ENCODE results near the gene PLOD2. TPM values are rescaled to one million over a fixed set of nuclear protein-coding genes. Genes with fewer than 3 reads are reported as not detected.

PLOD2 gene
- total and polyA plus RNA-seq, 2 donors from 2014 or later, result 21.3 to 66.0 TPM

DNA sequence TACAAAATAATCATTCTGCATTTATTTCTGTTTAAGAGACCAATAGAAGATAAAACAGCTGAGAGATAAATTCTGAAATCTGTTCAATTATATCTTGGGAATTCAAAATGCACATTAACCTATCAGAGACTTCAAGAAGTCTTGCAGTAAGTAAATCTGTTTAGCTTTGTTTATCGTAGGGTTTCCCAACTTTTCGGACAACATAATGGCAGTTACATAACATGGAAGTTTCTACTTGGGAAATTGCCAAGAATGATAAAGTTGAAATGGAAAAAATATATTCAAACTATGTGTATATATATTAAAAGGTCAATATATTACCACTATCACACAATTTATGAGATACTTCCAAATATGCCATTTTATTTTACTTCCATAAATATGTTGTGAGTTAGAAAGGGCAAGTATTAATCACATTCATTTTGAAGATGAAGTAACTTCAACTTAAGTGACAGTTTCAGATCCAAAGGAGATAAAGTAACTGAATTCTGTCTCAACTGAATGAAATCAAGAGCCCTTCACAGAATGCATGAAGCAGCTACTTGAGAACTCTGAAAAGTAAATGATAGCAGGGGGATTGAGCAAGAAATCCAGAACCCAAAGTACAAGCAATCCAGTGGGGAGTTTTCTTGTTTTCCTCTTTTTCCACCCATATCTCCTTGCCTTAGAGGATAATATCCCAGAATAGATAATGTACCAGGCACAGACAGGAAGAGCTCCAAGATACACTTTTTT is 108.8 kb downstream of the PLOD2 start:
- Histone ChIP-seq H3K9me3 (ENCODE audit: control insufficient read depth in 2 of 3, insufficient read depth in 1 of 3, low read length in 3 of 3) (no peaks in the 10 kb centered on the region), H3K27ac (ENCODE audit: low read depth in 2 of 2, low read length in 2 of 2) (no peak overlapping the region), H3K36me3 (ENCODE audit: control insufficient read depth in 2 of 3, insufficient read depth in 3 of 3, low read length in 3 of 3) (no peaks in the 10 kb centered on the region), H3K4me1 (ENCODE audit: control insufficient read depth in 2 of 3, insufficient read depth in 2 of 3, low read depth in 1 of 3, low read length in 3 of 3) (no peaks in the 10 kb centered on the region), H3K4me3 (ENCODE audit: low read length in 3 of 3) (no peak overlapping the region), H3K9ac (ENCODE audit: low read length in 3 of 3) (no peak overlapping the region), H3K27me3 (ENCODE audit: control insufficient read depth, insufficient read depth, low read length) (no peaks in the 10 kb centered on the region)
- DNase-seq (no peak), FAIRE-seq (no peak)
- TF ChIP-seq, protein P1, sequence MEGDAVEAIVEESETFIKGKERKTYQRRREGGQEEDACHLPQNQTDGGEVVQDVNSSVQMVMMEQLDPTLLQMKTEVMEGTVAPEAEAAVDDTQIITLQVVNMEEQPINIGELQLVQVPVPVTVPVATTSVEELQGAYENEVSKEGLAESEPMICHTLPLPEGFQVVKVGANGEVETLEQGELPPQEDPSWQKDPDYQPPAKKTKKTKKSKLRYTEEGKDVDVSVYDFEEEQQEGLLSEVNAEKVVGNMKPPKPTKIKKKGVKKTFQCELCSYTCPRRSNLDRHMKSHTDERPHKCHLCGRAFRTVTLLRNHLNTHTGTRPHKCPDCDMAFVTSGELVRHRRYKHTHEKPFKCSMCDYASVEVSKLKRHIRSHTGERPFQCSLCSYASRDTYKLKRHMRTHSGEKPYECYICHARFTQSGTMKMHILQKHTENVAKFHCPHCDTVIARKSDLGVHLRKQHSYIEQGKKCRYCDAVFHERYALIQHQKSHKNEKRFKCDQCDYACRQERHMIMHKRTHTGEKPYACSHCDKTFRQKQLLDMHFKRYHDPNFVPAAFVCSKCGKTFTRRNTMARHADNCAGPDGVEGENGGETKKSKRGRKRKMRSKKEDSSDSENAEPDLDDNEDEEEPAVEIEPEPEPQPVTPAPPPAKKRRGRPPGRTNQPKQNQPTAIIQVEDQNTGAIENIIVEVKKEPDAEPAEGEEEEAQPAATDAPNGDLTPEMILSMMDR (IDR thresholded peaks at IDR 0.05; ENCODE audit: borderline replicate concordance, extremely low read depth, insufficient read depth), result no peak
- intact Hi-C loops (cut with DNase I), result no loop called here

DNA sequence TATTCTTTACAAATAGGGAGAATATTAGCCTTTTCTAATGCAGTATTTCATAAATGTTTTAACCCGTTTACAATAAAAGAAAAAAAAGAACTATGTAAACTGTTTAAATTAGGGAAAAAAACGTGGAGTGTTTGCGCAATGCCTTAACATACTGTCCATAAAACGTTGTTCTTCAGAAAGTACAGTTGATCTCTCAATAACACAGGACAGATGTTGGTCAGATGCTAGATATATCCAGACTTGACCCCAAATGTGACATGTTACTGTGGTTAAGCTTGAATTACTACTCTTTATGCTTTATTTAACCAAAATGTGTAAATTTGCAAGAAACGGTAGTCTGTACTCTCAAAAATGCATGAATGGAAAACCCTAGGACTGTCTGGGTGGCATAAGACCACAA is 110.3 kb downstream of the PLOD2 start:
- H3K9ac ChIP-seq (ENCODE audit: low read length in 3 of 3), result no peak overlapping the region
- H3K27me3 ChIP-seq (ENCODE audit: control insufficient read depth, insufficient read depth, low read length), result no peaks in the 10 kb centered on the region
- no peak for DNase-seq
- H3K4me1 ChIP-seq (ENCODE audit: control insufficient read depth in 2 of 3, insufficient read depth in 2 of 3, low read depth in 1 of 3, low read length in 3 of 3), result no peaks in the 10 kb centered on the region
- H3K27ac ChIP-seq (ENCODE audit: low read depth in 2 of 2, low read length in 2 of 2), result no peak overlapping the region
- TF ChIP-seq, protein P1 (IDR thresholded peaks at IDR 0.05; ENCODE audit: borderline replicate concordance, extremely low read depth, insufficient read depth), result no peak
- H3K36me3 ChIP-seq (ENCODE audit: control insufficient read depth in 2 of 3, insufficient read depth in 3 of 3, low read length in 3 of 3), result no peaks in the 10 kb centered on the region
- H3K9me3 ChIP-seq (ENCODE audit: control insufficient read depth in 2 of 3, insufficient read depth in 1 of 3, low read length in 3 of 3), result no peaks in the 10 kb centered on the region
- intact Hi-C loops (cut with DNase I), result no loop called here
- no peak for FAIRE-seq
- H3K4me3 ChIP-seq (ENCODE audit: low read length in 3 of 3), result no peak overlapping the region

DNA sequence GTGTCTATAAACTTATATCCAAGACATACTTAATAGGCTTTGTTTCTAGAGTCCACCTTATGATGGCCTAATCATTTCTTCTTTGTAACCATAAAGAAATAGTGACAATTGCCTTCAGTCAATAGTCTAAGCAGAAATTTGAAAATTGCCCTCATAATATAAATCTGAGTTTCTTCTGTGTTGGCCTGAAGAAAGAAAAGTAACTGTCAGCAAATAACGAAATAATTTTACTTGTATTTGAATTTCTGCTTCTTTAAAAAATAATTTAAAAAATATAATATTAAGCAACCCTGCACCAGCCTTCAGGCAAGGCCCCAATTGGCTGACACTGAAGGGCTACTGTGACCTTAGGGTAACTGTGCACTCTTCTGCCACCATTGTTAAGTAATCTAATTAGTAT is 113.5 kb downstream of the PLOD2 start:
- DNase-seq, result no peak
- no peaks in the 10 kb centered on the region for H3K27me3 ChIP-seq (ENCODE audit: control insufficient read depth, insufficient read depth, low read length)
- H3K9ac ChIP-seq (ENCODE audit: low read length in 3 of 3), result no peak overlapping the region
- no peaks in the 10 kb centered on the region for H3K36me3 ChIP-seq (ENCODE audit: control insufficient read depth in 2 of 3, insufficient read depth in 3 of 3, low read length in 3 of 3)
- H3K27ac ChIP-seq (ENCODE audit: low read depth in 2 of 2, low read length in 2 of 2), result no peak overlapping the region
- H3K9me3 ChIP-seq (ENCODE audit: control insufficient read depth in 2 of 3, insufficient read depth in 1 of 3, low read length in 3 of 3), result no peaks in the 10 kb centered on the region
- no peaks in the 10 kb centered on the region for H3K4me1 ChIP-seq (ENCODE audit: control insufficient read depth in 2 of 3, insufficient read depth in 2 of 3, low read depth in 1 of 3, low read length in 3 of 3)
- intact Hi-C loops (cut with DNase I), result no loop called here
- no peak overlapping the region for H3K4me3 ChIP-seq (ENCODE audit: low read length in 3 of 3)
- TF ChIP-seq, protein P1 (IDR thresholded peaks at IDR 0.05; ENCODE audit: borderline replicate concordance, extremely low read depth, insufficient read depth), result no peak
- no peak for FAIRE-seq

DNA sequence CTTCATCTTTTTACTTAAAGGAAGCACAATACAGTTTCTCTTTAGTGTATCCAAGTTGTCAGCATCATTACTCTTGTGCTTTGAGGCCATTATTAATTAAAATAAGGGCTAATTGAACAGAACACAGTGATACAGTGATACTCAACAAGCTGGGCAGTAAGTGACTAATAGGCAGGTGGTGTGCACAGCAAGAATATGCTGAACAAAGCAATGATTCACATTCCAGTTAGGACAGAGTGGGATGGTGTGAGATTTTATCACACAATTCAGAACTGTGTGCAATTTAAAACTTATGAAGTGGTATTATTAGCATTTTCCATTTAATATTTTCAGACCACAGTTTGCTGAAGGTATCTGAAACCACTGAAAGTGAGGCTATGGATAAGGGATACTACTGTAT is 116.9 kb downstream of the PLOD2 start:
- no peak for FAIRE-seq
- DNase-seq, result no peak
- Histone ChIP-seq H3K4me1 (ENCODE audit: control insufficient read depth in 2 of 3, insufficient read depth in 2 of 3, low read depth in 1 of 3, low read length in 3 of 3) (no peaks in the 10 kb centered on the region), H3K27me3 (ENCODE audit: control insufficient read depth, insufficient read depth, low read length) (no peaks in the 10 kb centered on the region), H3K9ac (ENCODE audit: low read length in 3 of 3) (no peak overlapping the region), H3K4me3 (ENCODE audit: low read length in 3 of 3) (no peak overlapping the region), H3K36me3 (ENCODE audit: control insufficient read depth in 2 of 3, insufficient read depth in 3 of 3, low read length in 3 of 3) (no peaks in the 10 kb centered on the region), H3K27ac (ENCODE audit: low read depth in 2 of 2, low read length in 2 of 2) (no peak overlapping the region), H3K9me3 (ENCODE audit: control insufficient read depth in 2 of 3, insufficient read depth in 1 of 3, low read length in 3 of 3) (no peaks in the 10 kb centered on the region)
- TF ChIP-seq, protein P1 (IDR thresholded peaks at IDR 0.05; ENCODE audit: borderline replicate concordance, extremely low read depth, insufficient read depth), result no peak
- intact Hi-C loops (cut with DNase I), result no loop called here

Data from kidney (tissue), 14 donors.